Kidney (tissue), 14 donors: Measurements from ENCODE around the gene UMPS. TPM values are rescaled to one million over a fixed set of nuclear protein-coding genes. Genes with fewer than 3 reads are reported as not detected.

ENCODE experiments used
- DNase-seq, 5 donors: peaks; one replicate each; pipeline ENCODE4 v3.0.0-alpha.2; 2013 to 2020
- FAIRE-seq: peaks from 2 replicates; lab custom pipeline; 2012; peaks lifted over from hg19 to GRCh38; lab: Jason Lieb, UNC
- H3K27ac ChIP-seq, 2 donors: one replicate each; pipeline ENCODE4 v1.7.0; 2013; ENCODE audit warnings: low read depth in 2 of 2, low read length in 2 of 2, inconsistent platforms in 1 of 2
- H3K27me3 ChIP-seq: one replicate; pipeline ENCODE4 v1.7.1; 2013; ENCODE audit warnings: low read length, inconsistent platforms; ENCODE audit not compliant: control insufficient read depth, insufficient read depth
- H3K36me3 ChIP-seq, 3 donors: one replicate each; pipeline versions ENCODE4 v1.7.0 to v1.7.1; 2013; ENCODE audit warnings: low read length in 3 of 3, control low read depth in 1 of 3, inconsistent platforms in 1 of 3; ENCODE audit not compliant: insufficient read depth in 3 of 3, control insufficient read depth in 2 of 3
- H3K4me1 ChIP-seq, 3 donors: one replicate each; pipeline versions ENCODE4 v1.7.0 to v1.7.1; 2013; ENCODE audit warnings: low read length in 3 of 3, inconsistent platforms in 1 of 3, low read depth in 1 of 3; ENCODE audit not compliant: control insufficient read depth in 2 of 3, insufficient read depth in 2 of 3
- H3K4me3 ChIP-seq, 3 donors: one replicate each; pipeline versions ENCODE4 v1.7.0 to v1.8.1; 2013; ENCODE audit warnings: low read length in 3 of 3, control low read depth in 1 of 3, inconsistent platforms in 1 of 3
- H3K9ac ChIP-seq, 3 donors: one replicate each; pipeline versions ENCODE4 v1.7.0 to v1.7.1; 2013; ENCODE audit warnings: low read length in 3 of 3, control low read depth in 1 of 3, inconsistent platforms in 1 of 3
- H3K9me3 ChIP-seq, 3 donors: one replicate each; pipeline versions ENCODE4 v1.7.0 to v1.7.1; 2013; ENCODE audit warnings: low read length in 3 of 3, control low read depth in 1 of 3, inconsistent platforms in 1 of 3; ENCODE audit not compliant: control insufficient read depth in 2 of 3, insufficient read depth in 1 of 3
- CTCF ChIP-seq: IDR thresholded peaks from 3 replicates; pipeline ENCODE4 v1.5.1; 2012; ENCODE audit warnings: mild to moderate bottlenecking, moderate library complexity, borderline replicate concordance; ENCODE audit not compliant: insufficient read depth; ENCODE audit errors: extremely low read depth
- intact Hi-C: fragments of 100-400 bp; cut with DNase I; formaldehyde crosslinking; loops from one replicate; pipeline ENCODE4 v1.11.1; 2022
- polyA plus RNA-seq: library from polyadenylated mRNA; stranded (reverse); fragments of 350-450 nt; fragmentation: Illumina TruSeq; extraction: RNeasy Lipid Tissue Mini Kit (QIAGEN cat#74804); gene quantifications from one replicate; pipeline ENCODE4 v1.2.3, GENCODE V29; 2014; ENCODE audit warnings: low read depth, low replicate concordance; ENCODE audit not compliant: insufficient read depth
- total RNA-seq: library from RNA; stranded (reverse); fragmentation: NEBNext Ultra II Directional; extraction: Animal tissue kit (Norgen Biotek cat#: 25700); gene quantifications from one replicate; pipeline ENCODE4 v1.2.1, GENCODE V29; 2021
- donor health status: control.
- donor health status: control.
- donor health status: control.
- donor health status: control.
- donor health status: control.
- donor health status: DM: yes; HTN: yes; CAD: no.
- donor health status: Normal renal cell carcinoma (clear cell type).

The UMPS gene
- total and polyA plus RNA-seq, 2 donors from 2014 or later = 24.7 to 25.7 TPM

GRCh38 chr3:124763644-124764358 is 33.5 kb downstream of the UMPS start:
- DNase-seq (no peak), FAIRE-seq (no peak)
- no peak for TF ChIP-seq CTCF
- Histone ChIP-seq H3K27ac (no peak overlapping the region), H3K36me3 (peaks cover 0 to 44% (median 34%) of the 10 kb centered on the region in 3 donors), H3K4me3 (no peak overlapping the region), H3K4me1 (peaks cover 0 to 2% (median 0%) of the 10 kb centered on the region in 3 donors), H3K9ac (no peak overlapping the region), H3K27me3 (no peaks in the 10 kb centered on the region), H3K9me3 (no peaks in the 10 kb centered on the region)
- intact Hi-C loops = loop anchor here (5.0 kb wide), 1 partner anchor 138 kb away; no protein-coding TSS in a partner anchor

- no peak overlapping the region for H3K27ac ChIP-seq
- H3K4me3 ChIP-seq = no peak overlapping the region
- DNase-seq = no peak
- H3K9me3 ChIP-seq = no peaks in the 10 kb centered on the region
- intact Hi-C loops = loop anchor here (5.0 kb wide), 1 partner anchor 138 kb away; no protein-coding TSS in a partner anchor
- H3K4me1 ChIP-seq = peaks cover 0 to 2% (median 0%) of the 10 kb centered on the region in 3 donors
- no peak overlapping the region for H3K9ac ChIP-seq
- no peak for FAIRE-seq
- H3K27me3 ChIP-seq = no peaks in the 10 kb centered on the region
- TF ChIP-seq CTCF = no peak
- peaks cover 0 to 46% (median 42%) of the 10 kb centered on the region in 3 donors for H3K36me3 ChIP-seq
These were observed 34.5 kb downstream of the UMPS start for GRCh38 chr3:124764746-124765145.

- DNase-seq (no peak), FAIRE-seq (no peak)
- Histone ChIP-seq H3K9me3 (no peaks in the 10 kb centered on the region), H3K27ac (no peak overlapping the region), H3K4me1 (peaks cover 0 to 4% (median 0%) of the 10 kb centered on the region in 3 donors), H3K9ac (no peak overlapping the region), H3K27me3 (no peaks in the 10 kb centered on the region), H3K36me3 (peaks cover 0 to 46% (median 42%) of the 10 kb centered on the region in 3 donors), H3K4me3 (no peak overlapping the region)
- TF ChIP-seq CTCF = no peak
- intact Hi-C loops = no loop called here
These were observed 35.1 kb downstream of the UMPS start for GRCh38 chr3:124765197-124765840.
